Astrocyte (in vitro differentiated cells and primary cell): ENCODE data around the gene NTN3. TPM values are rescaled to one million over a fixed set of nuclear protein-coding genes. Genes with fewer than 3 reads are reported as not detected.

Experiments used
- DNase-seq: peaks from one replicate; pipeline ENCODE4 v3.0.0-alpha.2; 2010; ENCODE audit warnings: low read depth
- FAIRE-seq: peaks from 2 replicates; lab custom pipeline; 2011; peaks lifted over from hg19 to GRCh38; lab: Jason Lieb, UNC
- H2AFZ ChIP-seq: 2 replicates; pipeline ENCODE4 v1.6.0; 2012; ENCODE audit warnings: low read depth, low read length, inconsistent platforms
- H3K27ac ChIP-seq: 2 replicates; pipeline ENCODE4 v1.5.1; 2011; ENCODE audit warnings: low read depth, low read length, inconsistent platforms
- H3K27me3 ChIP-seq: 2 replicates; pipeline ENCODE4 v1.6.0; 2011; ENCODE audit warnings: low read length, inconsistent platforms; ENCODE audit not compliant: insufficient read depth
- H3K36me3 ChIP-seq: 2 replicates; pipeline ENCODE4 v1.5.1; 2011; ENCODE audit warnings: low read length, inconsistent platforms; ENCODE audit not compliant: insufficient read depth
- H3K4me1 ChIP-seq: 2 replicates; pipeline ENCODE4 v1.5.1; 2011; ENCODE audit warnings: low read length, inconsistent platforms; ENCODE audit not compliant: insufficient read depth
- H3K4me2 ChIP-seq: 2 replicates; pipeline ENCODE4 v1.6.0; 2012; ENCODE audit warnings: low read length, inconsistent platforms
- H3K4me3 ChIP-seq: 2 replicates; pipeline ENCODE4 v1.5.1; 2011; ENCODE audit warnings: low read depth, mild to moderate bottlenecking, low read length, inconsistent platforms; ENCODE audit not compliant: insufficient read depth
- H3K79me2 ChIP-seq: 2 replicates; pipeline ENCODE4 v1.6.0; 2012; ENCODE audit warnings: mild to moderate bottlenecking, low read length, inconsistent platforms; ENCODE audit not compliant: insufficient read depth
- H3K9ac ChIP-seq: 2 replicates; pipeline ENCODE4 v1.6.0; 2012; ENCODE audit warnings: mild to moderate bottlenecking, low read length, inconsistent platforms
- H3K9me3 ChIP-seq: 2 replicates; pipeline ENCODE4 v1.5.1; 2012; ENCODE audit warnings: low read depth, mild to moderate bottlenecking, low read length, inconsistent platforms; ENCODE audit not compliant: insufficient read depth
- H4K20me1 ChIP-seq: 2 replicates; pipeline ENCODE4 v1.6.0; 2012; ENCODE audit warnings: low read length, inconsistent platforms; ENCODE audit not compliant: insufficient read depth
- H3K27ac Mint-ChIP-seq: one replicate; pipeline ENCODE4 v1.8.0; 2021; ENCODE audit warnings: mild to moderate bottlenecking, mixed read lengths; ENCODE audit not compliant: unreplicated experiment
- H3K27me3 Mint-ChIP-seq: one replicate; pipeline ENCODE4 v1.8.0; 2021; ENCODE audit warnings: low read depth, mixed read lengths; ENCODE audit not compliant: unreplicated experiment
- H3K36me3 Mint-ChIP-seq: one replicate; pipeline ENCODE4 v1.8.0; 2021; ENCODE audit warnings: low read depth, mixed read lengths; ENCODE audit not compliant: unreplicated experiment
- H3K4me1 Mint-ChIP-seq: one replicate; pipeline ENCODE4 v1.8.0; 2021; ENCODE audit warnings: low read depth, mixed read lengths; ENCODE audit not compliant: unreplicated experiment
- H3K4me3 Mint-ChIP-seq: one replicate; pipeline ENCODE4 v1.8.0; 2021; ENCODE audit warnings: mild to moderate bottlenecking, moderate library complexity, mixed read lengths; ENCODE audit not compliant: unreplicated experiment
- H3K9me3 Mint-ChIP-seq: one replicate; pipeline ENCODE4 v1.8.0; 2021; ENCODE audit warnings: mild to moderate bottlenecking, mixed read lengths; ENCODE audit not compliant: unreplicated experiment
- EZH2 ChIP-seq: IDR thresholded peaks from 2 replicates; pipeline ENCODE4 v1.6.1; 2012; ENCODE audit warnings: mild to moderate bottlenecking, low read length, inconsistent platforms; ENCODE audit not compliant: insufficient read depth
- total RNA-seq: library from RNA; stranded (reverse); gene quantifications from 2 replicates; pipeline ENCODE4 v1.2.1, GENCODE V29; 2021
- TF ChIP-seq, protein P1 (sequence below): IDR thresholded peaks from 2 replicates; pipeline ENCODE4 v1.5.1; 2011; ENCODE audit warnings: low read depth, mild to moderate bottlenecking, inconsistent platforms, low read length, moderate library complexity; ENCODE audit not compliant: insufficient read depth

The NTN3 gene
- total RNA-seq, 1 donor from 2014 or later, result 1.1 TPM

DNA sequence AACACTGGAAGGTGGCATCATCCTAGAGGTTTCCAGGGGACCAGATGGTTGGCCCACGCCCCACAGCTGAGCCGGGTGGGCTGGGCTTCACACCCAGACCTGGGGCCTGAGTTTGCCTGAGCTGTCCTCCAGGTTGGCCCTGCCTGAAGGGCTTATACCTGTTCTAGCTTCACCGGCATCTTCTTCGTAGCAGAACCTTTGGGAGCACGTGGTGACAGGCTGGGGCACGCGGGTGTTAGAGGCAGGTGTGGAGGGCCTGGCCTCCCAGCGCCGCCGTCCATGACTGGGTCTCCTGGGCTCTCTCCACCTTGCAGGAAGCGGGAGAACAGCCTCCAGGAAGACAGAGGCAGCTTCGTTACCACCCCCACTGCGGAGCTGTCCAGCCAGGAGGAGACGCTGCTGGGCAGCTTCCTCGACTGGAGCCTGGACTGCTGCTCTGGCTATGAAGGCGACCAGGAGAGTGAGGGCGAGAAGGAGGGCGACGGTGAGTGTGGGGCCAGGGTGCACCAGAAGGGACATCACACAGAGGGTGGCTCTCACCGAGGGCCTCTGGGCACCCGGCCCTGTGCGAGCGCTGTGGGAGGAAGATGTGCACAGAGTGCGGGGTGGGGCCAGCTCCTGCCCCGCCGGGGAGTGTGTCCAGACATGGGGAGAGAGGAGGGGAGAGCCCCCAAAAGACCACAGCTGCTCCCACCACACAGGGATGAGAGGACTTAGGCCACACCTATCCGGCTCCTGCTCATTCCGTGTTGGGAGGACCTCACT, 15.8 kb upstream of the NTN3 start:
- FAIRE-seq (no peak), DNase-seq (no peak)
- no peaks in the 10 kb centered on the region for H3K27me3 ChIP-seq
- no peak for TF ChIP-seq EZH2
- TF ChIP-seq, protein P1, sequence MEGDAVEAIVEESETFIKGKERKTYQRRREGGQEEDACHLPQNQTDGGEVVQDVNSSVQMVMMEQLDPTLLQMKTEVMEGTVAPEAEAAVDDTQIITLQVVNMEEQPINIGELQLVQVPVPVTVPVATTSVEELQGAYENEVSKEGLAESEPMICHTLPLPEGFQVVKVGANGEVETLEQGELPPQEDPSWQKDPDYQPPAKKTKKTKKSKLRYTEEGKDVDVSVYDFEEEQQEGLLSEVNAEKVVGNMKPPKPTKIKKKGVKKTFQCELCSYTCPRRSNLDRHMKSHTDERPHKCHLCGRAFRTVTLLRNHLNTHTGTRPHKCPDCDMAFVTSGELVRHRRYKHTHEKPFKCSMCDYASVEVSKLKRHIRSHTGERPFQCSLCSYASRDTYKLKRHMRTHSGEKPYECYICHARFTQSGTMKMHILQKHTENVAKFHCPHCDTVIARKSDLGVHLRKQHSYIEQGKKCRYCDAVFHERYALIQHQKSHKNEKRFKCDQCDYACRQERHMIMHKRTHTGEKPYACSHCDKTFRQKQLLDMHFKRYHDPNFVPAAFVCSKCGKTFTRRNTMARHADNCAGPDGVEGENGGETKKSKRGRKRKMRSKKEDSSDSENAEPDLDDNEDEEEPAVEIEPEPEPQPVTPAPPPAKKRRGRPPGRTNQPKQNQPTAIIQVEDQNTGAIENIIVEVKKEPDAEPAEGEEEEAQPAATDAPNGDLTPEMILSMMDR, result no peak
- no peak overlapping the region for H3K4me3 Mint-ChIP-seq
- H3K4me2 ChIP-seq, result no peak overlapping the region
- H3K9ac ChIP-seq, result no peak overlapping the region
- H3K27ac ChIP-seq, result no peak overlapping the region
- H3K27ac Mint-ChIP-seq, result no peak overlapping the region
- peaks cover 5% of the 10 kb centered on the region for H4K20me1 ChIP-seq
- no peaks in the 10 kb centered on the region for H3K9me3 ChIP-seq
- H3K79me2 ChIP-seq, result peaks cover 1% of the 10 kb centered on the region
- H3K27me3 Mint-ChIP-seq, result no peaks in the 10 kb centered on the region
- peaks cover 14% of the 10 kb centered on the region for H3K36me3 ChIP-seq
- no peak overlapping the region for H2AFZ ChIP-seq
- H3K9me3 Mint-ChIP-seq, result no peaks in the 10 kb centered on the region
- peaks cover 13% of the 10 kb centered on the region for H3K36me3 Mint-ChIP-seq
- peaks cover 3% of the 10 kb centered on the region for H3K4me1 Mint-ChIP-seq
- no peak overlapping the region for H3K4me3 ChIP-seq
- peaks cover 6% of the 10 kb centered on the region for H3K4me1 ChIP-seq

DNA sequence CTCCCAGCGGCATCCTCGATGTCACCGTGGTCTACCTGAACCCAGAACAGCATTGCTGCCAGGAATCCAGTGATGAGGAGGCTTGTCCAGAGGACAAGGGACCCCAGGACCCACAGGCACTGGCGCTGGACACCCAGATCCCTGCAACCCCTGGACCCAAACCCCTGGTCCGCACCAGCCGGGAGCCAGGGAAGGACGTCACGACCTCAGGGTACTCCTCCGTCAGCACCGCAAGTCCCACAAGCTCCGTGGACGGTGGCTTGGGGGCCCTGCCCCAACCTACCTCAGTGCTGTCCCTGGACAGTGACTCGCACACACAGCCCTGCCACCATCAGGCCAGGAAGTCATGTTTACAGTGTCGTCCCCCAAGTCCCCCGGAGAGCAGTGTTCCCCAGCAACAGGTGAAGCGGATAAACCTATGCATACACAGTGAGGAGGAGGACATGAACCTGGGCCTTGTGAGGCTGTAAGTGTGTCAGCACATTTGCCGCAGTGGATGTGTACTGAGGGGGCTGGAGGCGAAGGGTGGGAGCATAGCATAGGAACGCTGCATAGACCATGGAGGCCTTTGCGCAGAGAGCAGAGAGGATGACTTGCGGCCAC, 14.4 kb upstream of the NTN3 start:
- peaks cover 14% of the 10 kb centered on the region for H3K36me3 ChIP-seq
- no peak for FAIRE-seq
- H3K27me3 ChIP-seq, result no peaks in the 10 kb centered on the region
- no peak overlapping the region for H3K4me2 ChIP-seq
- Mint-ChIP-seq H3K27ac (no peak overlapping the region), H3K27me3 (no peaks in the 10 kb centered on the region), H3K9me3 (no peaks in the 10 kb centered on the region), H3K4me1 (peaks cover 3% of the 10 kb centered on the region), H3K36me3 (peaks cover 13% of the 10 kb centered on the region), H3K4me3 (no peak overlapping the region)
- peaks cover 5% of the 10 kb centered on the region for H4K20me1 ChIP-seq
- peaks cover 14% of the 10 kb centered on the region for H3K4me1 ChIP-seq
- H2AFZ ChIP-seq, result no peak overlapping the region
- no peak overlapping the region for H3K9ac ChIP-seq
- peaks cover 8% of the 10 kb centered on the region for H3K79me2 ChIP-seq
- H3K27ac ChIP-seq, result no peak overlapping the region
- H3K4me3 ChIP-seq, result no peak overlapping the region
- TF ChIP-seq, protein P1, result no peak
- TF ChIP-seq EZH2, result no peak
- no peak for DNase-seq
- no peaks in the 10 kb centered on the region for H3K9me3 ChIP-seq

DNA sequence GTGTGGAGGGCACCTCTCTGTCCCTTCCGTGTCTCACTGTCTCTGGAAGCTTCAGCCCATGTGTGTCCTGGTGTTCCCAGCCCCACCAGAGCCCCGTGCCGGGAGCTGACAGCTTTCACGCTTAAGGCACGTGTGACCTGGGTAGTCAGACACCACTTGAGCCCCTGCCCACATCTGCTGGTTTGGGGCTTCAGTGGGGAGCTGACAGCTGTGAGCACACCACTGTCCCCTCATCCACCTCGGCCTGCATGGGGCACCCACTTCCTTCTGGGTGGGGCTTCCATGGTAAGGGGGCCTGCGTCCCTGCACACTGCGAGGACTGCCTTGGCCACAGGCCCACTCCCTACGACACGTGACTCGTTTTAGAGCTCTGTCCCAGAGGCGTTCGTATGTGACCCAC, 13.8 kb upstream of the NTN3 start:
- no peak overlapping the region for H3K9ac ChIP-seq
- no peak overlapping the region for H3K27ac ChIP-seq
- Mint-ChIP-seq H3K27ac (no peak overlapping the region), H3K27me3 (no peaks in the 10 kb centered on the region), H3K36me3 (peaks cover 14% of the 10 kb centered on the region), H3K4me1 (peaks cover 3% of the 10 kb centered on the region), H3K9me3 (no peaks in the 10 kb centered on the region), H3K4me3 (no peak overlapping the region)
- H3K79me2 ChIP-seq, result peaks cover 8% of the 10 kb centered on the region
- no peak for DNase-seq
- peaks cover 5% of the 10 kb centered on the region for H4K20me1 ChIP-seq
- H3K9me3 ChIP-seq, result no peaks in the 10 kb centered on the region
- H3K4me3 ChIP-seq, result no peak overlapping the region
- H3K36me3 ChIP-seq, result peaks cover 14% of the 10 kb centered on the region
- peaks cover 14% of the 10 kb centered on the region for H3K4me1 ChIP-seq
- H3K4me2 ChIP-seq, result no peak overlapping the region
- H2AFZ ChIP-seq, result no peak overlapping the region
- H3K27me3 ChIP-seq, result no peaks in the 10 kb centered on the region
- TF ChIP-seq, protein P1, result no peak
- no peak for TF ChIP-seq EZH2
- FAIRE-seq, result no peak
